Upper lobe of right lung (tissue), 1 donor: ENCODE results near the gene ZNF773. TPM values are rescaled to one million over a fixed set of nuclear protein-coding genes. Genes with fewer than 3 reads are reported as not detected.

Source experiments
- ATAC-seq: fragments of 200-7000 bp; cut with Tn5 transposase; one replicate; pipeline ENCODE4 v1.9.1; 2020; ENCODE audit warnings: mild to moderate bottlenecking, moderate library complexity
- DNase-seq: peaks from one replicate; pipeline ENCODE4 v3.0.0-alpha.2; 2020
- H3K27ac ChIP-seq: fragments of 200-600 bp; one replicate; pipeline ENCODE4 v1.8.0; 2022
- H3K27me3 ChIP-seq: fragments of 200-600 bp; one replicate; pipeline ENCODE4 v1.8.0; 2022; ENCODE audit warnings: mild to moderate bottlenecking
- H3K36me3 ChIP-seq: fragments of 200-600 bp; one replicate; pipeline ENCODE4 v1.8.0; 2022
- H3K4me1 ChIP-seq: fragments of 200-600 bp; one replicate; pipeline ENCODE4 v1.8.0; 2022
- H3K4me3 ChIP-seq: fragments of 200-600 bp; one replicate; pipeline ENCODE4 v1.8.0; 2022; ENCODE audit warnings: mild to moderate bottlenecking
- H3K9me3 ChIP-seq: fragments of 200-600 bp; one replicate; pipeline ENCODE4 v1.8.0; 2022
- CTCF ChIP-seq: fragments of 200-600 bp; IDR thresholded peaks from one replicate; pipeline ENCODE4 v1.8.0; 2022; ENCODE audit warnings: antibody characterized with exemption
- intact Hi-C: fragments of 100-400 bp; cut with DNase I; formaldehyde crosslinking; loops from one replicate; pipeline ENCODE4 v1.11.0; 2022
- total RNA-seq: library from RNA; stranded (reverse); fragmentation: NEBNext Ultra II Directional; extraction: Animal tissue kit (Norgen Biotek cat#: 25700); gene quantifications from one replicate; pipeline ENCODE4 v1.2.1, GENCODE V29; 2021
- donor health status: DM: no; HTN: yes; CAD: no; lungs with severe emphysema.

ZNF773 gene
- total RNA-seq, 1 donor from 2014 or later, result 7.1 TPM

- ATAC-seq (no peak), DNase-seq (no peak)
- H3K27ac ChIP-seq, result no peak overlapping the region
- no peak for TF ChIP-seq CTCF
- no peak overlapping the region for H3K4me3 ChIP-seq
- no peaks in the 10 kb centered on the region for H3K4me1 ChIP-seq
- peaks cover 67% of the 10 kb centered on the region for H3K36me3 ChIP-seq
- H3K27me3 ChIP-seq, result no peaks in the 10 kb centered on the region
- H3K9me3 ChIP-seq, result peaks cover 38% of the 10 kb centered on the region
- intact Hi-C loops, result no loop called here
These were observed 52.7 kb downstream of the ZNF773 start for GRCh38 chr19:57552432-57552831.

GRCh38 chr19:57557659-57558058 is 57.9 kb downstream of the ZNF773 start:
- no peak overlapping the region for H3K27ac ChIP-seq
- TF ChIP-seq CTCF, result no peak
- ATAC-seq (no peak), DNase-seq (no peak)
- peaks cover 27% of the 10 kb centered on the region for H3K36me3 ChIP-seq
- no peak overlapping the region for H3K4me3 ChIP-seq
- peaks cover 17% of the 10 kb centered on the region for H3K4me1 ChIP-seq
- no peaks in the 10 kb centered on the region for H3K9me3 ChIP-seq
- no peaks in the 10 kb centered on the region for H3K27me3 ChIP-seq
- intact Hi-C loops, result no loop called here

Other genes with a start within 250 kb of the ZNF773 start
- 54.5 TPM for gene ZNF460, start 219.5 kb upstream of the ZNF773 start, total RNA-seq
- gene ZNF543, start 179.5 kb upstream of the ZNF773 start, total RNA-seq, result 7.9 TPM
- 9.3 TPM for gene ZNF304, start 148.7 kb upstream of the ZNF773 start, total RNA-seq
- gene TRAPPC2B, start 136.4 kb upstream of the ZNF773 start, total RNA-seq, result 7.0 TPM
- gene ZNF547, start 136.4 kb upstream of the ZNF773 start, total RNA-seq, result 3.3 TPM
- 18.6 TPM for gene ZNF548, start 110.1 kb upstream of the ZNF773 start, total RNA-seq
- 12.5 TPM for gene ZNF17, start 88.8 kb upstream of the ZNF773 start, total RNA-seq
- gene ZNF749, start 64.6 kb upstream of the ZNF773 start, total RNA-seq, result 7.5 TPM
- gene VN1R1, start 42.8 kb upstream of the ZNF773 start, total RNA-seq, result 0.75 TPM
- 6.6 TPM for gene ZNF772, start 22.4 kb upstream of the ZNF773 start, total RNA-seq
- gene ZNF419, start 12.2 kb upstream of the ZNF773 start, total RNA-seq, result 9.6 TPM
- 6.4 TPM for gene ZNF549, start 27.4 kb downstream of the ZNF773 start, total RNA-seq
- gene ZNF550, start 59.9 kb downstream of the ZNF773 start, total RNA-seq, result 6.3 TPM
- 5.6 TPM for gene ZNF416, start 79.0 kb downstream of the ZNF773 start, total RNA-seq
- 2.9 TPM for gene ZIK1, start 84.2 kb downstream of the ZNF773 start, total RNA-seq
- gene ZNF530, start 99.9 kb downstream of the ZNF773 start, total RNA-seq, result 2.9 TPM
- 18.9 TPM for gene ZNF134, start 114.3 kb downstream of the ZNF773 start, total RNA-seq
- gene ZNF211, start 133.2 kb downstream of the ZNF773 start, total RNA-seq, result 13.3 TPM
- not detected for gene ZSCAN4, start 169.0 kb downstream of the ZNF773 start, total RNA-seq
- 5.5 TPM for gene ZNF551, start 182.0 kb downstream of the ZNF773 start, total RNA-seq
- 4.5 TPM for gene ZNF154, start 209.3 kb downstream of the ZNF773 start, total RNA-seq
- gene ZNF671, start 227.7 kb downstream of the ZNF773 start, total RNA-seq, result 7.1 TPM
- 15.1 TPM for gene ZNF776, start 246.9 kb downstream of the ZNF773 start, total RNA-seq